Muscle layer of duodenum (tissue), 2 donors: ENCODE data around the gene KRT16.
"Not testable (repeated sequence)": the region's sequence is repeated elsewhere in the genome, so short reads cannot be mapped to it uniquely, and the experiment has no call there.

Experiments
- H3K27ac ChIP-seq: one replicate; pipeline ENCODE4 v1.7.0; 2013; ENCODE audit warnings: mild to moderate bottlenecking, low read length
- H3K27me3 ChIP-seq: one replicate; pipeline ENCODE4 v1.7.0; 2013; ENCODE audit warnings: low read depth, mild to moderate bottlenecking, control low read depth, low read length
- H3K36me3 ChIP-seq, 2 donors: one replicate each; pipeline ENCODE4 v1.7.0; 2013; ENCODE audit warnings: low read length in 2 of 2, control low read depth in 1 of 2, mild to moderate bottlenecking in 1 of 2; ENCODE audit not compliant: insufficient read depth in 2 of 2, control insufficient read depth in 1 of 2
- H3K4me1 ChIP-seq, 2 donors: one replicate each; pipeline ENCODE4 v1.7.0; 2013; ENCODE audit warnings: low read length in 2 of 2, mild to moderate bottlenecking in 2 of 2, control low read depth in 1 of 2, moderate library complexity in 1 of 2; ENCODE audit not compliant: insufficient read depth in 2 of 2, control insufficient read depth in 1 of 2
- H3K4me3 ChIP-seq, 2 donors: one replicate each; pipeline ENCODE4 v1.7.0; 2013; ENCODE audit warnings: low read length in 2 of 2, low read depth in 1 of 2, mild to moderate bottlenecking in 1 of 2
- H3K9me3 ChIP-seq, 2 donors: one replicate each; pipeline ENCODE4 v1.7.0; 2013; ENCODE audit warnings: low read length in 2 of 2, control low read depth in 1 of 2, mild to moderate bottlenecking in 1 of 2; ENCODE audit not compliant: control insufficient read depth in 1 of 2
- donor health status: healthy.

The KRT16 gene

GRCh38 chr17:41612376-41613160, at the start of gene KRT16:
Gene KRT16, minus strand, starts transcription at chr17:41612767. Its CDS starts 79 bp downstream, at chr17:41612688.
- H3K27ac ChIP-seq, H3K27me3 ChIP-seq, H3K36me3 ChIP-seq, H3K4me3 ChIP-seq, H3K9me3 ChIP-seq, H3K4me1 ChIP-seq: not testable (repeated sequence)

GRCh38 chr17:41660221-41660711, 47.7 kb upstream of the KRT16 start:
- no peaks in the 10 kb centered on the region for H3K36me3 ChIP-seq
- H3K4me1 ChIP-seq: no peaks in the 10 kb centered on the region
- no peak overlapping the region for H3K4me3 ChIP-seq
- H3K27me3 ChIP-seq: no peaks in the 10 kb centered on the region
- H3K27ac ChIP-seq: no peak overlapping the region
- no peaks in the 10 kb centered on the region for H3K9me3 ChIP-seq

- Histone ChIP-seq H3K36me3 (no peaks in the 10 kb centered on the region), H3K27ac (no peak overlapping the region), H3K9me3 (no peaks in the 10 kb centered on the region), H3K27me3 (no peaks in the 10 kb centered on the region), H3K4me3 (no peak overlapping the region), H3K4me1 (no peaks in the 10 kb centered on the region)
Observed at GRCh38 chr17:41659427-41660212, 47.1 kb upstream of the KRT16 start.

DNA sequence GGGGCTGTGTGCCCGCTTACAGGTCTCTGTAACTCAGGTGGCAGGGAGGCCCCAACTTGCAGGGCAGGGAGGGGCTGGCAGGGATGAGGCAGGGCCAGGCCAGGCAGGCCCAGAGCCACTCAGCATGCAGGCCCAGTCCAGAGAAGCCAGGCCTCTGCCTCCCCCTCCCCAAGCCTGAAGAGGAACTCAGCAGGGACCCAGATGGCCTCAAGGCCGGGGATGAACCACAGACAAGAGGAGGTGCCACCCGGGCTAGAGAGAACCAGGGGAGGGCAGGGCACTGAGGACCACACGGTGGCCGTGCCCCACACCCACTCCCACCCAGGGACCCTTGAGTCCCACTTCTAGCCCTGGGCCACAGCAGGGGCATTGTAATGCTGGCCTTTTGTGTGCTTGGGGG, 46.3 kb upstream of the KRT16 start:
- Histone ChIP-seq H3K4me1 (no peaks in the 10 kb centered on the region), H3K9me3 (no peaks in the 10 kb centered on the region), H3K4me3 (no peak overlapping the region), H3K27ac (no peak overlapping the region), H3K36me3 (no peaks in the 10 kb centered on the region), H3K27me3 (no peaks in the 10 kb centered on the region)

DNA sequence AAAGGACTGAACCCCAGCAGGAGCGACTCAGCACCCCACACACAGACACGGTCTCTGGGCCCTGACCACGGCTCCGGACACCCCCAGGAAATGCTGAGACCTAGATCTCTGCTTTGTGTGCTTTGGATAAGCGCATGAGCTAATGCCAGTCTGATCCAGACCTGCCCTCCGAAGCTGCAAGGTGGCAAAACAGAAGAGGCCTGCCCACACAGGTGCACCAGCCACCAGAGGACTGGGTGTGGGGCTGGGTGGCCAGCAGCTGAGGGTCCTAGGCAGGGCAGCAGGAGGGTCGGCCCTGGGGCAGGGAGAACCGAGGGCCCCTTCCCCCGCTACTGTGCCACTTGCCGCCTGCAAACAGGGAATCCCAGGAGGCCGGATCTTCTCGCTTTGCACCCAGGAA, 45.4 kb upstream of the KRT16 start:
- no peak overlapping the region for H3K4me3 ChIP-seq
- H3K9me3 ChIP-seq: no peaks in the 10 kb centered on the region
- H3K4me1 ChIP-seq: no peaks in the 10 kb centered on the region
- H3K27ac ChIP-seq: no peak overlapping the region
- H3K36me3 ChIP-seq: no peaks in the 10 kb centered on the region
- no peaks in the 10 kb centered on the region for H3K27me3 ChIP-seq

DNA sequence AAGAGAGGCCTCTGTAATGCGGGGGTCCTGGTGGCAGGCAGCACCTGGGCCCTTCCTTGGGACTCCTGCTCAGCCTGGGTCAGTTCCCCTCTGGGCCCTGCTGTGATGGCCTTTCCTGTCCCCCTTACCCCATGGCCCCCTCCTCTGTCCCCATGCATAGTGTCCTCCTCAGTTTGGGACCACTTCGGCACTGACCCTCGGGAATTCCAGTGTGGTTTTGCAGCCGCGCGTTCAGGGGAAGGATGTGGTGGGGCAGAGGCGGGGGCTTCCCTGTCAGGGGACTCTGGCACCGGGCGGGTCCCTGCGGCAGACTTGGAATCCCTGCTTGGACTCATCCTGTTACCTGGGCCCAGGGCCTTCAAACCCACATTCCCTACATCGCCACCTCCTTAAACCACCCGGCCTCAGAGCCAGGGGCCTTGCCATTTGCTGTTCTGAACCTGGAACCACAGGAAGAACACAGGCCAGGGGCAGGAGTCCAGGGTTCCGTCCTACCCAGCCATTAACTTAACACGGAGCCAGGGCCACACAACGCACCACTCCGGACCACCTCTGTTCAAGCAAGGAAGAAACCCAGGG, 44.7 kb upstream of the KRT16 start:
- no peaks in the 10 kb centered on the region for H3K9me3 ChIP-seq

GRCh38 chr17:41656249-41657023, 43.9 kb upstream of the KRT16 start:
- H3K4me1 ChIP-seq: peaks cover 0 to 7% of the 10 kb centered on the region in 2 donors
- H3K9me3 ChIP-seq: no peaks in the 10 kb centered on the region
- H3K27ac ChIP-seq: peak overlapping the region; percentile 87
- no peaks in the 10 kb centered on the region for H3K27me3 ChIP-seq
- H3K36me3 ChIP-seq: no peaks in the 10 kb centered on the region
- H3K4me3 ChIP-seq: no peak overlapping the region

More for the DNA sequence above, 44.7 kb upstream of the KRT16 start:
- Histone ChIP-seq H3K36me3 (no peaks in the 10 kb centered on the region), H3K27me3 (no peaks in the 10 kb centered on the region), H3K4me1 (no peaks in the 10 kb centered on the region), H3K4me3 (no peak overlapping the region), H3K27ac (no peak overlapping the region)

DNA sequence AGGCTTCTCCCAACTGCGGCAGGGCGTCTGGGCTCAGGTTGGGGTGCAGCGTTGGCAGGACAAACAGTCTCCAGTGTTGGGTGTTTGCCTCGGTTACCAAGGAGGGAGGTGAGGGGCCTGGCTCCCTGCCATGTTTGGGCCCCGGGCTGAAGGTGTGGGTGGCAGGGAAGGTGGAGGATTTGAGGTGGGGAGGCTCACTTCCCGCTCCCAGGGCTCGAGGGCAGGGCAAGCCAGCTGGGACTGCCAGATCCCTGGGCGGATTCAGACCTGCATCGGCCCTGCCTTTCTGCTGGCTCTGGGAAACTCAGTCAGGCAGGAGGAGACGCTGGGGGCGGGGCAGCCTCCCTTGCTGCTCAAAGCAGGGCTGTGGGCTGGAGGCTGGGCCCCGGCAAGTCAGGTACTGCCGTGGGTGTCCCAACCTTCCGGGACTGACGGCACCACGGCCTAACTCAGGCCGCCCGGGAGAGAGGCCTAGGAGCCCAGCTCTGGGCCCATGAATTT, 43.1 kb upstream of the KRT16 start:
- Histone ChIP-seq H3K36me3 (no peaks in the 10 kb centered on the region), H3K27ac (peak overlapping the region; percentile 87)

GRCh38 chr17:41654678-41655607, 42.4 kb upstream of the KRT16 start:
- Histone ChIP-seq H3K36me3 (no peaks in the 10 kb centered on the region), H3K4me3 (no peak overlapping the region), H3K9me3 (no peaks in the 10 kb centered on the region), H3K27me3 (no peaks in the 10 kb centered on the region), H3K4me1 (peaks cover 0 to 7% of the 10 kb centered on the region in 2 donors), H3K27ac (peak overlapping the region; percentile 87)

More for the DNA sequence above, 43.1 kb upstream of the KRT16 start:
- no peaks in the 10 kb centered on the region for H3K27me3 ChIP-seq
- H3K4me1 ChIP-seq: peaks cover 0 to 7% of the 10 kb centered on the region in 2 donors
- H3K9me3 ChIP-seq: no peaks in the 10 kb centered on the region
- H3K4me3 ChIP-seq: no peak overlapping the region
